Spinal cord (tissue), 10 donors: Measurements from ENCODE around the gene AP1B1. TPM values are rescaled to one million over a fixed set of nuclear protein-coding genes. Genes with fewer than 3 reads are reported as not detected.

ENCODE experiments used
- DNase-seq, 6 donors: peaks; one replicate each; pipeline versions ENCODE4 v3.0.0 to v3.0.0-alpha.2; 2013 to 2015; ENCODE audit warnings: low spot score in 6 of 6, low read depth in 4 of 6
- H3K27ac ChIP-seq: one replicate; pipeline ENCODE4 v1.5.1; 2013; ENCODE audit warnings: low read depth, low read length, control low read depth
- H3K27me3 ChIP-seq: one replicate; pipeline ENCODE4 v1.6.1; 2013; ENCODE audit warnings: low read length; ENCODE audit not compliant: control insufficient read depth, insufficient read depth
- H3K36me3 ChIP-seq: one replicate; pipeline ENCODE4 v1.6.1; 2013; ENCODE audit warnings: low read length; ENCODE audit not compliant: control insufficient read depth, insufficient read depth
- H3K4me1 ChIP-seq: one replicate; pipeline ENCODE4 v1.6.1; 2013; ENCODE audit warnings: low read length; ENCODE audit not compliant: control insufficient read depth, insufficient read depth
- H3K4me3 ChIP-seq: one replicate; pipeline ENCODE4 v1.5.1; 2013; ENCODE audit warnings: low read depth, low read length, control low read depth
- H3K9me3 ChIP-seq: one replicate; pipeline ENCODE4 v1.6.1; 2013; ENCODE audit warnings: low read length; ENCODE audit not compliant: control insufficient read depth, insufficient read depth
- WGBS: methylation state at CpG from one replicate; pipeline ENCODE4 v1.1.5; 2013; ENCODE audit warnings: missing lambda C conversion rate; ENCODE audit not compliant: insufficient coverage; 5-methylcytosine and 5-hydroxymethylcytosine counted together
- polyA plus RNA-seq, 2 donors: library from polyadenylated mRNA; unstranded; fragments of 120-200 nt; gene quantifications; one replicate each; pipeline ENCODE4 v1.2.1, GENCODE V29; 2013; ENCODE audit not compliant: insufficient read length in 2 of 2
- total RNA-seq, 2 donors: library from RNA; depleted of rRNA in 1 of 2; stranded (reverse); fragments of 120-200 nt in 1 of 2; fragments of >200 nt in 1 of 2; gene quantifications; one replicate each; pipeline versions ENCODE4 v1.2.3 to v1.2.4, GENCODE V29; 2013 to 2014
- donor health status: healthy.

AP1B1 gene
- total and polyA plus RNA-seq, 4 donors, result 52.2 to 80.0 (median 67.4) TPM

DNA sequence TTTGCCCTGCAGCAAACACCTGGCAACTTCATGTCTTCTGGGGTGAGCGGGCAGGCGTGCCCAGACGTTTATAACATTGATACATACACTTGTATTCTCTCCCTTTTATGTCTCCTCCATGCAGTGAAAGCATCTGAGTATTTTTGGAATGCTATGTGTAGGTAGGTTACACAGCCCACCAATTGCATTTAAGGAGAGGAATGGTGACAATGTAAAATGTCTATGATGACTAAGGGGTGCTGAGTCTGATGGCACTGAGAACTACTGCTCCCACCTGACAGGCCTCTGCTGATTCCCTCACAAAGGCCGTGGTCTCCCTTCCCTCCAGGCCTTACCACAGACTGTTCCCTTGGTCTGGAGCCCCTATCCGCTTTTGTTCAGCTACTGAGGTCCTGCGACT lies 50.0 kb downstream of the AP1B1 start:
- Histone ChIP-seq H3K4me1 (peaks cover 18% of the 10 kb centered on the region), H3K36me3 (peaks cover 99% of the 10 kb centered on the region), H3K9me3 (no peaks in the 10 kb centered on the region), H3K27me3 (no peaks in the 10 kb centered on the region), H3K27ac (no peak overlapping the region), H3K4me3 (no peak overlapping the region)
- WGBS, result 96% methylated on average over 3 of the region's 6 CpGs
- DNase-seq, result no peak

GRCh38 chr22:29337631-29338284 lies 50.6 kb downstream of the AP1B1 start:
- WGBS, result 86% methylated on average over 9 of the region's 12 CpGs
- Histone ChIP-seq H3K36me3 (peaks cover 99% of the 10 kb centered on the region), H3K4me1 (peaks cover 12% of the 10 kb centered on the region), H3K9me3 (no peaks in the 10 kb centered on the region), H3K27me3 (no peaks in the 10 kb centered on the region), H3K27ac (no peak overlapping the region), H3K4me3 (no peak overlapping the region)
- no peak for DNase-seq

GRCh38 chr22:29336751-29337490 lies 51.4 kb downstream of the AP1B1 start:
- 81% methylated on average over 13 of the region's 14 CpGs for WGBS
- no peak overlapping the region for H3K27ac ChIP-seq
- peaks cover 99% of the 10 kb centered on the region for H3K36me3 ChIP-seq
- H3K27me3 ChIP-seq, result no peaks in the 10 kb centered on the region
- peaks cover 8% of the 10 kb centered on the region for H3K4me1 ChIP-seq
- H3K9me3 ChIP-seq, result no peaks in the 10 kb centered on the region
- no peak overlapping the region for H3K4me3 ChIP-seq
- no peak for DNase-seq

GRCh38 chr22:29335656-29336055 lies 52.7 kb downstream of the AP1B1 start:
- DNase-seq, result no peak
- Histone ChIP-seq H3K27me3 (no peaks in the 10 kb centered on the region), H3K36me3 (peaks cover 99% of the 10 kb centered on the region), H3K4me1 (peaks cover 13% of the 10 kb centered on the region), H3K9me3 (no peaks in the 10 kb centered on the region), H3K27ac (no peak overlapping the region), H3K4me3 (no peak overlapping the region)
- 93% methylated on average over 11 of the region's 11 CpGs for WGBS

DNA sequence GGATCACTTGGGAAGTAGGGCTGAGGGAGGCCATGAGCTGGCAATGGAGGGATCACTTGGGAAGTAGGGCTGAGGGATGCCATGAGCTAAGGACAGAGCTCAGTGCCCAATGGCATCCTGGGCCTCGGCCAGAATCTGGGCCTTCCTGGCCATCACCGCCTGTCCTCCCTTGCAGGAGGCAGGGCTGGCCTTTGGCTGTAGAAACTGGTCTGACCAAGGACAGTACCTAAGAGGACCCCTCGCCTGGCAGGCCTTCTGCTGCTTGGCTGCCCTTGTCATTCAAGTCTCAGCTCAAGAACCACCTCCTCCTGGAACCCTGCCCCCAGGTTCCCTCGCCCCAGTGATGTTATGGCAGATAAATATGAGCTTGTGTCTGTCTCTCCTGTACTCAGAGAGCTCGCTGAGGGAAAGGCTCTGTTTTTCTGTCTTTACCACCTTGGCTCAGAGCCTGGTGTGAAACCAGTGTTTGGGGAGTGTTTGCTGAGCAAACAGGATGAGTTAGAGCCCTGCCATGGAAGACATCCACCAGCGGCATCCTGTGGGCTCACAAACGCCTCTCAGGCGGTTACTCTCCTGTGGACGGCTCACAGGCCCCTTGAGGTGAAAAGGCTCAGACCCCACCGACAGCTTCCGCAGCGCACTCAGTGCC lies 53.5 kb downstream of the AP1B1 start:
- H3K36me3 ChIP-seq, result peaks cover 99% of the 10 kb centered on the region

GRCh38 chr22:29334148-29334547 lies 54.2 kb downstream of the AP1B1 start:
- Histone ChIP-seq H3K27ac (no peak overlapping the region), H3K4me3 (no peak overlapping the region), H3K27me3 (no peaks in the 10 kb centered on the region), H3K9me3 (no peaks in the 10 kb centered on the region), H3K4me1 (peaks cover 20% of the 10 kb centered on the region), H3K36me3 (peaks cover 99% of the 10 kb centered on the region)
- DNase-seq, result no peak
- 99% methylated on average over 5 of the region's 7 CpGs for WGBS

More for the DNA sequence above, 53.5 kb downstream of the AP1B1 start:
- no peak overlapping the region for H3K4me3 ChIP-seq
- H3K4me1 ChIP-seq, result peaks cover 17% of the 10 kb centered on the region
- H3K9me3 ChIP-seq, result no peaks in the 10 kb centered on the region
- WGBS, result 87% methylated on average over 11 of the region's 12 CpGs
- H3K27ac ChIP-seq, result no peak overlapping the region
- no peak for DNase-seq
- H3K27me3 ChIP-seq, result no peaks in the 10 kb centered on the region

DNA sequence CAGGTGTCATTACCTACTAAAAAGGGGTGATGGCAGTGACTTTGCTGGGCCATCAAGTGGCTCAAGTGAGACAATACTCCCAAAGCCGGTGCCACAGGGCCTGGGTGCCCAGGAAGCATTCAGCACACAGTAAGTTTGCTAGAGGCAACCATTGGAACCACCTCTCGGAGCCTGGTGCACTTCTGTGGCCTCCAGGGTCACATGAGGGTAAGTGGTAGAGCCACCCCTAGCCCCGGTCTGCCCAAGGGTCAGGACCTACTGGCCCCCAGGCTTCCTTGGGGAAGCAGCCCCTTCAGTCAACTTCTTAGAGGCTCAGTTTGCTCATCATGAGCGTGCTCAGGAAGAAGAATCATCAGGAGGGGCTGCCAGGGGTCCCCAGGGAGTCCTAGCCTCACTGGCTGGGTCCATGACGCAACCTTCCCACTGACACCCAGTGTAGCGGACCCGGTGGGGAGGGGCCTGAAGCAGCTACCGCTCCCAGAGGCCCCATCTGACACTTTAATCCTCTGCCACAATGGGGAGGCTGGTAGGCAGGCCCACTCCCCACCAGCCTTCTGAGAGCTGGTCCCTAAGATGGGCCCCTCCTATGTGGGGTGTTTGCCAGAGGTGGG lies 55.4 kb downstream of the AP1B1 start:
- H3K27me3 ChIP-seq, result no peaks in the 10 kb centered on the region
- no peaks in the 10 kb centered on the region for H3K9me3 ChIP-seq
- peaks cover 99% of the 10 kb centered on the region for H3K36me3 ChIP-seq
- DNase-seq, result no peak
- peaks cover 26% of the 10 kb centered on the region for H3K4me1 ChIP-seq
- WGBS, result 95% methylated on average over 7 of the region's 8 CpGs
- no peak overlapping the region for H3K4me3 ChIP-seq
- no peak overlapping the region for H3K27ac ChIP-seq

DNA sequence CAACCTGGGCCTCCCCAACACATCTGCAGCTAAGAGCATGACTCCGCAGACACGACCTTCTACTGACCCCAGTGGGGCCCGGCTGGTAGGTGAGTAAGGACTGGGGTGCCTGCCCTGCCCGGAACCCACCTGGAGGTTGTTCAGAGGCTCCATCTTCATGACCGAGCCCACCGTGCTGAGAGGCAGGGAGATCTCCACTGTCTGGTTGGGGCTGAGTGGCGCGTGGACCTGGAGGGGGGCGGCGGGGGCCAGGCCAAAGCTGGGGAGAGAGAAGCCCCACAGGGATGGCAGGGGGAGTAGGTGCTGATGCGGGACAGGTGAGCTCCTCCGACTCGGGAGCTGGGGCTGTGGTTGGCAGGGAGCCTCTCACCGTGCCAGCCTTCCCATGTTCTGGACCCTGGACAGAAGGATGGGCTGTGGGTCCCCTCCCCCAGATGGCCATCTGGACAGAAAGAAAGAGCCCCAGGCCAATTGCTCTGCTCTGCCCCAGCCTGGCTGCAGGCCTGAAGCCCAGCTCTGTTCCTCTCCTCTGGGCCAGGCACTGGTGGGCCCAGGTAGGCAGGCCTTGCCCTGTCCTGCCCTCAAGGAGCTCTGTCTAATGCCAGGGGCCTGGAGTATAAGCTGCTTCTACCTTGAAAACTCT lies 56.6 kb downstream of the AP1B1 start:
- no peak overlapping the region for H3K27ac ChIP-seq
- WGBS, result 80% methylated on average over 14 of the region's 14 CpGs

DNA sequence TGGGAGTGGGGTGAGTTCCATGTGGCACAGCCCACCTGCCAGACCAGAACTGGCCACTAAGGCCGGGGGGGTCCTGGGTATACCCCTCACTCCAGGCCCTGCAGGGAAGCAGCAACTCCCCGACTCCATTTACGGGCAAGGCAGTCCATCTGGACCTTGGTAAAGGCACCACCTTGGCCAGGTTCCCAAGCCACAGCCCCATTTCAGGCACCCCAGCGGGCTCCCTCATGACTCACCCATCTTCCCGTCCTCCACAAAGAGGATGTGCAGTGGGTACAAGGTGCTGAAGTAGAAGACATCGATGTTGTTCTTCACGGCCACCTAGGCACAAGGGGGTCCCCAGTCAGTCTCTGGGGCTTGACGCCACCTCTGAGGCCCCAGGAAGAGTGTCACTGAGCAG lies 57.2 kb downstream of the AP1B1 start:
- H3K27ac ChIP-seq, result no peak overlapping the region
- no peak for DNase-seq
- H3K36me3 ChIP-seq, result peaks cover 99% of the 10 kb centered on the region
- peaks cover 34% of the 10 kb centered on the region for H3K4me1 ChIP-seq
- 89% methylated on average over 7 of the region's 8 CpGs for WGBS
- H3K4me3 ChIP-seq, result no peak overlapping the region
- no peaks in the 10 kb centered on the region for H3K9me3 ChIP-seq
- no peaks in the 10 kb centered on the region for H3K27me3 ChIP-seq

More for the DNA sequence above, 56.6 kb downstream of the AP1B1 start:
- H3K4me3 ChIP-seq, result no peak overlapping the region
- peaks cover 99% of the 10 kb centered on the region for H3K36me3 ChIP-seq
- DNase-seq, result no peak
- no peaks in the 10 kb centered on the region for H3K9me3 ChIP-seq
- no peaks in the 10 kb centered on the region for H3K27me3 ChIP-seq
- peaks cover 28% of the 10 kb centered on the region for H3K4me1 ChIP-seq
